HG03558 (cell line): ENCODE measurements around the gene COL9A3.

ENCODE experiments used
- ATAC-seq: cut with Tn5 transposase; IDR thresholded peaks from one replicate; pipeline ENCODE4 v1.9.1; 2021; ENCODE audit warnings: moderate number of reproducible peaks; ENCODE audit not compliant: unreplicated experiment; ENCODE audit errors: extremely low read depth

The COL9A3 gene

GRCh38 chr20:62808211-62808865, 8.5 kb upstream of the COL9A3 start:
- ATAC-seq = no peak

GRCh38 chr20:62809530-62810428, 7.1 kb upstream of the COL9A3 start:
- ATAC-seq = no peak

GRCh38 chr20:62811320-62811719, 5.5 kb upstream of the COL9A3 start:
- ATAC-seq = no peak

GRCh38 chr20:62811720-62812119, 5.1 kb upstream of the COL9A3 start:
- ATAC-seq = no peak

GRCh38 chr20:62812181-62812906, 4.5 kb upstream of the COL9A3 start:
- no peak for ATAC-seq

GRCh38 chr20:62812907-62813200, 4.0 kb upstream of the COL9A3 start:
- ATAC-seq = no peak

- ATAC-seq = no peak
Measured at GRCh38 chr20:62813588-62813987, 3.3 kb upstream of the COL9A3 start.

GRCh38 chr20:62814060-62814708, 2.7 kb upstream of the COL9A3 start:
- no peak for ATAC-seq

GRCh38 chr20:62814709-62815065, 2.2 kb upstream of the COL9A3 start:
- no peak for ATAC-seq

- ATAC-seq = no peak
Measured at GRCh38 chr20:62815066-62815991, 1.5 kb upstream of the COL9A3 start.

- ATAC-seq = no peak
Measured at GRCh38 chr20:62816031-62816883, 593 bp upstream of the COL9A3 start.

- ATAC-seq = no peak
Measured at GRCh38 chr20:62817975-62818591, 1.2 kb downstream of the COL9A3 start.

- no peak for ATAC-seq
Measured at GRCh38 chr20:62818592-62819493, 2.0 kb downstream of the COL9A3 start.

GRCh38 chr20:62819494-62820174, 2.8 kb downstream of the COL9A3 start:
- no peak for ATAC-seq

- no peak for ATAC-seq
Measured at GRCh38 chr20:62820208-62820961, 3.5 kb downstream of the COL9A3 start.
